GM18907 (cell line): ENCODE measurements around the gene PDE10A.
A peak's percentile ranks its signal among the peaks of the same experiment; 100 is the strongest.
"Not testable (repeated sequence)": the region's sequence is repeated elsewhere in the genome, so short reads cannot be mapped to it uniquely, and the experiment has no call there.

Experiments
- ATAC-seq: cut with Tn5 transposase; IDR thresholded peaks from one replicate; pipeline ENCODE4 v1.9.1; 2021; ENCODE audit warnings: mild to moderate bottlenecking, moderate library complexity; ENCODE audit not compliant: unreplicated experiment

The PDE10A gene

GRCh38 chr6:165594584-165595333 lies 68.3 kb downstream of the PDE10A start:
- ATAC-seq, result no peak

- ATAC-seq, result not testable (repeated sequence)
These were observed 70.1 kb downstream of the PDE10A start for GRCh38 chr6:165592947-165593346.

- ATAC-seq, result no peak
These were observed 74.5 kb downstream of the PDE10A start for GRCh38 chr6:165588515-165588914.

GRCh38 chr6:165587206-165587605 lies 75.8 kb downstream of the PDE10A start:
- ATAC-seq, result no peak

GRCh38 chr6:165586706-165587105 lies 76.3 kb downstream of the PDE10A start:
- no peak for ATAC-seq

- no peak for ATAC-seq
These were observed 78.0 kb downstream of the PDE10A start for GRCh38 chr6:165585060-165585459.

- ATAC-seq, result no peak
These were observed 78.5 kb downstream of the PDE10A start for GRCh38 chr6:165584541-165584940.

GRCh38 chr6:165581678-165582077 lies 81.4 kb downstream of the PDE10A start:
- ATAC-seq, result no peak

GRCh38 chr6:165580136-165580535 lies 82.9 kb downstream of the PDE10A start:
- ATAC-seq, result no peak

- ATAC-seq, result no peak
These were observed 83.9 kb downstream of the PDE10A start for GRCh38 chr6:165579151-165579550.

- no peak for ATAC-seq
These were observed 85.5 kb downstream of the PDE10A start for GRCh38 chr6:165577556-165577955.

GRCh38 chr6:165575158-165575549 lies 87.9 kb downstream of the PDE10A start:
- no peak for ATAC-seq

GRCh38 chr6:165574220-165575157 lies 88.6 kb downstream of the PDE10A start:
- ATAC-seq, result peak; percentile 66

- no peak for ATAC-seq
These were observed 89.4 kb downstream of the PDE10A start for GRCh38 chr6:165573671-165574070.

- ATAC-seq, result peak; percentile 86
These were observed 91.3 kb downstream of the PDE10A start for GRCh38 chr6:165571721-165572132.

- no peak for ATAC-seq
These were observed 91.9 kb downstream of the PDE10A start for GRCh38 chr6:165571068-165571682.

- no peak for ATAC-seq
These were observed 94.7 kb downstream of the PDE10A start for GRCh38 chr6:165568326-165568725.

GRCh38 chr6:165566088-165566828 lies 96.8 kb downstream of the PDE10A start:
- no peak for ATAC-seq

GRCh38 chr6:165562421-165563090 lies 100.5 kb downstream of the PDE10A start:
- ATAC-seq, result no peak

- no peak for ATAC-seq
These were observed 103.4 kb downstream of the PDE10A start for GRCh38 chr6:165559632-165560031.
